Measurements from ENCODE around the gene GPS1.

Gene GPS1

GRCh38 chr17:82092995-82093751, 41.5 kb downstream of the GPS1 start:
- no peak for DNase-seq

GRCh38 chr17:82094931-82095776, 43.5 kb downstream of the GPS1 start:
- DNase-seq, result no peak

GRCh38 chr17:82095777-82096708, 44.3 kb downstream of the GPS1 start:
- DNase-seq, result no peak

- DNase-seq, result no peak
These were observed 45.0 kb downstream of the GPS1 start for GRCh38 chr17:82096709-82097183.

GRCh38 chr17:82097184-82097918, 45.7 kb downstream of the GPS1 start:
- no peak for DNase-seq

- DNase-seq, result no peak
These were observed 46.1 kb downstream of the GPS1 start for GRCh38 chr17:82097919-82098168.

GRCh38 chr17:82098169-82098938, 46.7 kb downstream of the GPS1 start, which contains the start of gene FASN:
TSS of gene FASN (minus strand) at chr17:82098236. CDS start at chr17:82096445, 1,791 bp downstream.
- DNase-seq, result peak; percentile 94

GRCh38 chr17:82098939-82099763, 47.5 kb downstream of the GPS1 start:
- DNase-seq, result no peak

- DNase-seq, result no peak
These were observed 49.0 kb downstream of the GPS1 start for GRCh38 chr17:82100502-82101298.

- DNase-seq, result no peak
These were observed 49.6 kb downstream of the GPS1 start for GRCh38 chr17:82101301-82101715.

GRCh38 chr17:82101767-82102679, 50.3 kb downstream of the GPS1 start:
- DNase-seq, result no peak

GRCh38 chr17:82103553-82104451, 52.1 kb downstream of the GPS1 start:
- no peak for DNase-seq

GRCh38 chr17:82104797-82105416, 53.2 kb downstream of the GPS1 start:
- no peak for DNase-seq

- DNase-seq, result no peak
These were observed 53.8 kb downstream of the GPS1 start for GRCh38 chr17:82105417-82105881.

GRCh38 chr17:82105882-82106687, 54.4 kb downstream of the GPS1 start:
- peak; percentile 67 for DNase-seq
